NT2/D1 (cell line): Measurements from ENCODE around the gene LMAN1.

ENCODE experiments used
- SUZ12 ChIP-seq: IDR thresholded peaks from 2 replicates; pipeline ENCODE4 v1.6.1; 2011; ENCODE audit not compliant: insufficient read length, insufficient read depth; ENCODE audit errors: extremely low read depth
- YY1 ChIP-seq: IDR thresholded peaks from 2 replicates; pipeline ENCODE4 v1.6.1; 2011; ENCODE audit not compliant: insufficient read length, insufficient read depth
- ZNF274 ChIP-seq: IDR thresholded peaks from 2 replicates; pipeline ENCODE4 v1.6.1; 2011; ENCODE audit warnings: mild to moderate bottlenecking, low read depth, low read length

DNA sequence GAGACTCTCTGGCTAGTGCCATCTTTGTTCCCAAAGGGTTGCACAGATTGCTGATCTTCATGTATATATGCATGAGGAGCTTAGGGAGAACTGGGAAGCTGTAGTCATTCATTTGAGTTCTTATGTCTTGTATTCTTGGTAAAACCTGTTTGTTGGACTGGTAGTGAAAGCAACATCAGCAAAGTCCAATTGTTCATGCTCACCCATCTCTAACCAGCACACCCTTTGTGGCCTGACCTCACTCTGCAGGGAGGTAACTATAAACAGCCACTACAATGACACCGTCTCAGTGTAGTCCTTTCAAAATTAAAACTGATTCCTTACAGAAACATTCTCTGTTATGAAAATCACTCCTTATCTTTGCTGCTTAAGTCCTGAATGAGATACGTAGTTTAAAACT is 13.9 kb upstream of the LMAN1 start:
- no peak for TF ChIP-seq ZNF274
- TF ChIP-seq SUZ12, result no peak
- no peak for TF ChIP-seq YY1
